AG04450 (cell line): Measurements from ENCODE around the gene TMEM273. TPM values are rescaled to one million over a fixed set of nuclear protein-coding genes. Genes with fewer than 3 reads are reported as not detected.

Source experiments
- CTCF ChIA-PET: fragments of 300-600, 350-600 bp; formaldehyde crosslinking; extraction: SDS; loops from one replicate; lab custom pipeline; 2022; ENCODE audit warnings: antibody characterized with exemption, inconsistent platforms; lab: Charles Lee
- POLR2A ChIA-PET: fragments of 350-600 bp; formaldehyde crosslinking; extraction: SDS; loops from one replicate; lab custom pipeline; 2021; ENCODE audit warnings: antibody characterized with exemption, inconsistent platforms; lab: Yijun Ruan, JAX
- DNase-seq: peaks from one replicate; pipeline ENCODE4 v3.0.0-alpha.2; 2011; ENCODE audit warnings: low read depth, low spot score
- H3K27ac ChIP-seq: one replicate; pipeline ENCODE4 v1.5.1; 2012; ENCODE audit warnings: low read depth, low read length, control low read depth
- H3K27me3 ChIP-seq: one replicate; pipeline ENCODE4 v1.6.0; 2012; ENCODE audit warnings: low read length; ENCODE audit not compliant: control insufficient read depth, insufficient read depth
- H3K4me3 ChIP-seq: 2 replicates; pipeline ENCODE4 v1.5.1; 2011; ENCODE audit warnings: mild to moderate bottlenecking, low read depth, low read length, control low read depth
- H3K9me3 ChIP-seq: 2 replicates; pipeline ENCODE4 v1.5.1; 2012; ENCODE audit warnings: low read length; ENCODE audit not compliant: control insufficient read depth, insufficient read depth
- CTCF ChIP-seq: IDR thresholded peaks from 2 replicates; pipeline ENCODE4 v1.5.1; 2011; ENCODE audit warnings: low read depth, low read length, control low read depth, inconsistent platforms
- polyA plus RNA-seq: library from polyadenylated mRNA; depleted of rRNA; stranded (reverse); fragments of >200 nt; gene quantifications from 2 replicates; pipeline ENCODE4 v1.2.3, GENCODE V29; 2011

Gene TMEM273
- polyA plus RNA-seq, 1 experiment, result not detected

- Histone ChIP-seq H3K4me3 (no peak overlapping the region), H3K27me3 (no peaks in the 10 kb centered on the region), H3K27ac (no peak overlapping the region), H3K9me3 (no peaks in the 10 kb centered on the region)
- no peak for DNase-seq
- ChIA-PET POLR2A (no interaction called here), CTCF (interaction anchor here (1.6 kb wide), 1 partner anchor 17 kb away, joined by 6 read pairs; no protein-coding TSS in a partner anchor)
- TF ChIP-seq CTCF, result no peak
Observed at GRCh38 chr10:49178489-49179471, 9.4 kb downstream of the TMEM273 start.

GRCh38 chr10:49177391-49178355, 10.5 kb downstream of the TMEM273 start:
- Histone ChIP-seq H3K27ac (peak overlapping the region; percentile 72), H3K4me3 (no peak overlapping the region), H3K9me3 (no peaks in the 10 kb centered on the region), H3K27me3 (no peaks in the 10 kb centered on the region)
- ChIA-PET POLR2A (interaction anchor here (1.1 kb wide), 1 partner anchor 38 kb away, joined by 6 read pairs; no protein-coding TSS in a partner anchor), CTCF (interaction anchor here (1.6 kb wide), 1 partner anchor 16 kb away, joined by 6 read pairs; no protein-coding TSS in a partner anchor)
- TF ChIP-seq CTCF, result no peak
- DNase-seq, result peak; percentile 70

GRCh38 chr10:49176310-49177268, 11.6 kb downstream of the TMEM273 start:
- no peak; the same call in 1 of the 2 replicates for TF ChIP-seq CTCF
- POLR2A ChIA-PET, result no interaction called here
- CTCF ChIA-PET, result no interaction called here
- H3K27me3 ChIP-seq, result no peaks in the 10 kb centered on the region
- DNase-seq, result no peak
- no peak overlapping the region for H3K4me3 ChIP-seq
- peak overlapping the region; percentile 72 for H3K27ac ChIP-seq
- H3K9me3 ChIP-seq, result no peaks in the 10 kb centered on the region

GRCh38 chr10:49175587-49176309, 12.4 kb downstream of the TMEM273 start:
- no peaks in the 10 kb centered on the region for H3K9me3 ChIP-seq
- H3K4me3 ChIP-seq, result no peak overlapping the region
- ChIA-PET POLR2A (no interaction called here), CTCF (interaction anchor here (0.5 to 1.3 kb wide), 2 partner anchors 14 to 492 kb away, joined by 3 to 5 read pairs; no protein-coding TSS in a partner anchor)
- no peak for DNase-seq
- TF ChIP-seq CTCF, result no peak
- no peaks in the 10 kb centered on the region for H3K27me3 ChIP-seq
- no peak overlapping the region for H3K27ac ChIP-seq
